H1 (cell line): ENCODE measurements around the gene APPL2. TPM values are rescaled to one million over a fixed set of nuclear protein-coding genes. Genes with fewer than 3 reads are reported as not detected.

Experiments
- CTCF ChIA-PET: fragments of 300-600 bp; sonication (Branson Sonifier 250); formaldehyde crosslinking; loops from one replicate; lab custom pipeline; 2021; ENCODE audit not compliant: partially characterized antibody; lab: Charles Lee
- POLR2A ChIA-PET: fragments of 300-600 bp; sonication (Branson Sonifier 250); formaldehyde crosslinking; loops from one replicate; lab custom pipeline; 2021; ENCODE audit warnings: inconsistent platforms; ENCODE audit not compliant: partially characterized antibody; lab: Charles Lee
- DNase-seq, 2 experiments: peaks; one replicate each; pipeline versions ENCODE4 v3.0.0 to v3.0.0-alpha.2; 2010 to 2022; ENCODE audit warnings: low spot score in 2 of 2, low read depth in 1 of 2, mixed read lengths in 1 of 2
- FAIRE-seq: peaks from 2 replicates; lab custom pipeline; 2011; peaks lifted over from hg19 to GRCh38; lab: Jason Lieb, UNC
- H2AFZ ChIP-seq: 2 replicates; pipeline ENCODE4 v1.8.1; 2012; ENCODE audit warnings: low read length, inconsistent platforms
- H2AK5ac ChIP-seq: 2 replicates; pipeline ENCODE4 v1.6.1; 2013; ENCODE audit warnings: low read depth, low read length
- H2BK120ac ChIP-seq: replicated peaks from 2 replicates; pipeline ENCODE3; 2013; ENCODE audit warnings: low read depth, low read length, inconsistent platforms
- H2BK12ac ChIP-seq: 2 replicates; pipeline ENCODE4 v1.6.1; 2013; ENCODE audit warnings: low read depth, low read length
- H2BK15ac ChIP-seq: 2 replicates; pipeline ENCODE4 v1.6.1; 2013; ENCODE audit warnings: low read length
- H2BK20ac ChIP-seq: 2 replicates; pipeline ENCODE4 v1.6.1; 2013; ENCODE audit warnings: low read length
- H2BK5ac ChIP-seq: 2 replicates; pipeline ENCODE4 v1.6.1; 2013; ENCODE audit warnings: low read depth, low read length
- H3K14ac ChIP-seq: 2 replicates; pipeline ENCODE4 v1.6.1; 2013; ENCODE audit warnings: inconsistent platforms; ENCODE audit not compliant: insufficient read length
- H3K18ac ChIP-seq: 2 replicates; pipeline ENCODE4 v1.6.1; 2013; ENCODE audit warnings: low read length; ENCODE audit errors: extremely low read depth
- H3K23ac ChIP-seq: 2 replicates; pipeline ENCODE4 v1.6.1; 2013; ENCODE audit warnings: inconsistent platforms; ENCODE audit not compliant: insufficient read length
- H3K23me2 ChIP-seq: 2 replicates; pipeline ENCODE4 v1.6.1; 2013; ENCODE audit warnings: low read depth, low read length
- H3K27ac ChIP-seq: 2 replicates; pipeline ENCODE4 v1.6.1; 2011; ENCODE audit warnings: low read depth, low read length, inconsistent platforms
- H3K27me3 ChIP-seq, 4 experiments: replicated peaks in 1 of 4; 1 replicate in 1 of 4; 2 replicates in 3 of 4; pipeline versions ENCODE4 v1.6.1 to v1.8.1; 2011 to 2013; ENCODE audit warnings: low read length in 3 of 4, mild to moderate bottlenecking in 3 of 4, inconsistent platforms in 2 of 4, mixed read lengths in 2 of 4, moderate library complexity in 1 of 4; ENCODE audit not compliant: control insufficient read depth in 3 of 4, insufficient read depth in 3 of 4; ENCODE audit errors: extremely low read depth in 1 of 4
- H3K36me3 ChIP-seq, 4 experiments: 2 replicates each; pipeline versions ENCODE4 v1.6.1 to v1.8.1; 2011 to 2013; ENCODE audit warnings: mild to moderate bottlenecking in 4 of 4, low read length in 3 of 4, moderate library complexity in 2 of 4, control low read depth in 1 of 4, inconsistent platforms in 1 of 4; ENCODE audit not compliant: insufficient read depth in 4 of 4, control insufficient read depth in 2 of 4
- H3K4ac ChIP-seq: replicated peaks from 2 replicates; pipeline ENCODE3; 2013; ENCODE audit warnings: low read length, low read depth, mixed read lengths, inconsistent platforms; ENCODE audit not compliant: insufficient read length
- H3K4me1 ChIP-seq, 4 experiments: replicated peaks in 1 of 4; 1 replicate in 1 of 4; 2 replicates in 3 of 4; pipeline versions ENCODE4 v1.6.1 to v1.8.1; 2011 to 2013; ENCODE audit warnings: low read length in 3 of 4, inconsistent platforms in 2 of 4, mixed read lengths in 1 of 4; ENCODE audit not compliant: insufficient read depth in 4 of 4, control insufficient read depth in 3 of 4
- H3K4me2 ChIP-seq, 2 experiments: 2 replicates each; pipeline versions ENCODE4 v1.6.1 to v1.8.1; 2011 to 2013; ENCODE audit warnings: low read depth in 2 of 2, low read length in 2 of 2, control low read depth in 1 of 2, inconsistent platforms in 1 of 2, mild to moderate bottlenecking in 1 of 2; ENCODE audit not compliant: insufficient read depth in 1 of 2
- H3K4me3 ChIP-seq, 4 experiments: fragments of 200-600, 300-600 bp in 1 of 4; sonication (generic), shearing (Covaris generic), sonication (Bioruptor Twin) in 1 of 4; 2 replicates each; pipeline versions ENCODE4 v1.5.1 to v1.8.1; 2011 to 2016; ENCODE audit warnings: low read length in 4 of 4, low read depth in 3 of 4, control low read depth in 2 of 4, inconsistent platforms in 2 of 4, mild to moderate bottlenecking in 2 of 4, mixed read lengths in 1 of 4, moderate library complexity in 1 of 4; ENCODE audit not compliant: insufficient read depth in 2 of 4; ENCODE audit errors: extremely low read depth in 1 of 4
- H3K56ac ChIP-seq: replicated peaks from 2 replicates; pipeline ENCODE3; 2013; ENCODE audit warnings: low read depth, mild to moderate bottlenecking, mixed read lengths, low read length, inconsistent platforms; ENCODE audit not compliant: insufficient read length
- H3K79me1 ChIP-seq: 2 replicates; pipeline ENCODE4 v1.6.1; 2013; ENCODE audit warnings: low read depth, low read length, control low read depth
- H3K79me2 ChIP-seq, 2 experiments: 2 replicates each; pipeline versions ENCODE4 v1.6.1 to v1.8.1; 2012 to 2013; ENCODE audit warnings: low read length in 2 of 2, mild to moderate bottlenecking in 2 of 2, inconsistent platforms in 1 of 2; ENCODE audit not compliant: insufficient read depth in 2 of 2, control insufficient read depth in 1 of 2
- H3K9ac ChIP-seq, 4 experiments: replicated peaks in 1 of 4; 1 replicate in 1 of 4; 2 replicates in 3 of 4; pipeline versions ENCODE4 v1.6.1 to v1.8.1; 2011 to 2013; ENCODE audit warnings: low read depth in 3 of 4, low read length in 3 of 4, control low read depth in 2 of 4, mild to moderate bottlenecking in 2 of 4, moderate library complexity in 2 of 4, inconsistent platforms in 1 of 4; ENCODE audit errors: extremely low read depth in 1 of 4
- H3K9me3 ChIP-seq, 2 experiments: 2 replicates each; pipeline versions ENCODE4 v1.6.1 to v1.8.1; 2012 to 2013; ENCODE audit warnings: mild to moderate bottlenecking in 2 of 2, moderate library complexity in 2 of 2, control low read depth in 1 of 2, inconsistent platforms in 1 of 2, low read depth in 1 of 2, low read length in 1 of 2, mixed read lengths in 1 of 2; ENCODE audit not compliant: insufficient read depth in 2 of 2
- H4K20me1 ChIP-seq, 2 experiments: replicated peaks in 1 of 2; 2 replicates each; pipeline versions ENCODE3 to v1.8.1; 2011 to 2013; ENCODE audit warnings: inconsistent platforms in 2 of 2, low read length in 2 of 2, mild to moderate bottlenecking in 1 of 2; ENCODE audit not compliant: insufficient read depth in 2 of 2, control insufficient read depth in 1 of 2
- H4K5ac ChIP-seq: 2 replicates; pipeline ENCODE4 v1.6.1; 2013; ENCODE audit warnings: low read length, low read depth, mixed read lengths, inconsistent platforms; ENCODE audit not compliant: insufficient read length
- H4K8ac ChIP-seq: 2 replicates; pipeline ENCODE4 v1.8.0; 2013; ENCODE audit warnings: mild to moderate bottlenecking, moderate library complexity, low read length, inconsistent platforms; ENCODE audit not compliant: insufficient read depth; ENCODE audit errors: extremely low read depth
- H4K91ac ChIP-seq: replicated peaks from 2 replicates; pipeline ENCODE3; 2013; ENCODE audit warnings: low read length, mixed read lengths, inconsistent platforms; ENCODE audit not compliant: insufficient read length
- CHD1 ChIP-seq: IDR thresholded peaks from 2 replicates; pipeline ENCODE4 v1.6.1; 2012; ENCODE audit warnings: low read depth, low read length, improper control_type of control experiment
- RAD21 ChIP-seq, 2 experiments: IDR thresholded peaks in 1 of 2; conservative IDR thresholded peaks in 1 of 2; 2 replicates each; pipeline ENCODE4 v1.6.1; 2011; ENCODE audit warnings: low read depth in 2 of 2, low read length in 2 of 2, improper control_type of control experiment in 1 of 2, inconsistent platforms in 1 of 2, mild to moderate bottlenecking in 1 of 2, moderate library complexity in 1 of 2
- WGBS, 2 experiments: shearing (Covaris generic) in 1 of 2; methylation state at CpG; one replicate each; pipeline versions ENCODE4 v1.1.6 to v1.1.7; 2013 to 2015; ENCODE audit warnings: low lambda C conversion rate in 2 of 2, mixed read lengths in 2 of 2, inconsistent platforms in 1 of 2, low coverage in 1 of 2, missing lambda C conversion rate in 1 of 2; ENCODE audit not compliant: insufficient replicate concordance in 2 of 2, insufficient coverage in 1 of 2, insufficient read length in 1 of 2; ENCODE audit errors: extremely low coverage in 1 of 2, missing lambda C conversion rate in 1 of 2; 5-methylcytosine and 5-hydroxymethylcytosine counted together
- polyA plus RNA-seq, 7 experiments: library from polyadenylated mRNA; depleted of rRNA in 3 of 7; stranded (reverse) in 5 of 7; unstranded in 2 of 7; fragments of >200 nt in 5 of 7; fragments of 200-250 nt in 2 of 7; gene quantifications; 1 replicate in 5 of 7; 2 replicates in 1 of 7; 4 replicates in 1 of 7; pipeline versions ENCODE4 v1.2.1 to v1.2.3, GENCODE V29; 2011 to 2013; ENCODE audit warnings: missing spikeins in 2 of 7, mixed read lengths in 2 of 7
- total RNA-seq: library from RNA; stranded (reverse); fragmentation: NEBNext Ultra II Directional; extraction: Animal tissue kit (Norgen Biotek cat#: 25700); gene quantifications from 2 replicates; pipeline ENCODE4 v1.2.1, GENCODE V29; 2021

The APPL2 gene
- total and polyA plus RNA-seq, 2 of the 8 experiments (the other 6 are each of a cell fraction or from before 2014, with no cell fraction given): 8.9 to 22.9 TPM

DNA sequence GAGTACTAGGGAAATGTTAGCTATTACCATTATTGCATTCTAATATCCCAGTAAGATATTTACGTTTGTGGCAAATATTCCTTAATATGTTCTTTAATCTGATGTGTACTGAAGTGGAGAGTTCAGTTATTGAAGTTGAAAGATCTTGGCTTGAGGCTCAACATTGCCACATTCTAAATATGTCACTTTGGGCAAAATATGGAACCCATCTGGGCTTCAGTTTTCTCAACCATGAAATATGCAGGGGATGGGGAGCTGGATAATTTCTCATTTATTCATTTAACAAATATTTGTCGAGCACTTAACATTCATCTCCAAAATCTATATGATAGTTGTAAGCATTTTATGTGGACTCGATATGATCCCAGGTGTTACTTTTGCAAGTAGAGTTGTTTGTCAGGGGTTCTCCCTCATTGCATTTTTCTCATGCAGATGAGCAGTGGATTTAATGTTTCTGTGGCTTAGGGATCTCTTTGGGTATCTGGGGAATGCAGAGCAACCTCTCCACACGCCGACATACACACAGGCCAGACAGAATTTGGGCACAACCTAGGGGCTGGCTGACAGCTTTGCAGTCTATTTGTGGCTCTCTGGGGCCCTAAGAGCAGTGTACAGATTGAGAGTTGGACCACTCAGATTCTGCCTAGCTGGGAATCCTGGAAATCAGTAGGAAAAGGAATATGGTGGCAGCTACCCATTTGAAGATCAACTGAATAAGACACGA, 26.6 kb upstream of the APPL2 start:
- no peaks in the 10 kb centered on the region for H3K79me1 ChIP-seq
- no peak overlapping the region for H3K14ac ChIP-seq
- H4K8ac ChIP-seq: no peak overlapping the region
- no peaks in the 10 kb centered on the region for H4K20me1 ChIP-seq
- H2BK12ac ChIP-seq: no peak overlapping the region
- no peak overlapping the region for H2BK120ac ChIP-seq
- H4K5ac ChIP-seq: no peak overlapping the region
- H2BK5ac ChIP-seq: no peak overlapping the region
- no peak overlapping the region for H3K27ac ChIP-seq
- H3K9me3 ChIP-seq: no peaks in the 10 kb centered on the region
- H3K4me3 ChIP-seq: no peak overlapping the region
- no peak overlapping the region for H3K4ac ChIP-seq
- H3K56ac ChIP-seq: no peak overlapping the region
- H2AK5ac ChIP-seq: no peak overlapping the region
- no peak overlapping the region for H2AFZ ChIP-seq
- no peak overlapping the region for H3K23ac ChIP-seq
- no peak overlapping the region for H3K4me2 ChIP-seq
- TF ChIP-seq RAD21 (IDR thresholded peaks at IDR 0.05 in 1 of 2, conservative IDR thresholded peaks at IDR 0.05 in 1 of 2; ENCODE audit: low read depth in 2 of 2, low read length in 2 of 2): peak in 1 of 2 experiments; percentile 21; a peak in 1 of 4 replicates
- TF ChIP-seq CHD1: no peak
- WGBS, 2 experiments: 89% methylated on average over 6 of the region's 6 CpGs; no CpG with 5 or more reads in 1 of the 2 experiments
- ChIA-PET CTCF (interaction anchor here (1.0 to 1.3 kb wide), 2 partner anchors 10 to 16 kb away, joined by 3 read pairs; no protein-coding TSS in a partner anchor), POLR2A (no interaction called here)
- no peaks in the 10 kb centered on the region for H3K36me3 ChIP-seq
- no peak overlapping the region for H3K9ac ChIP-seq
- H3K18ac ChIP-seq: no peak overlapping the region
- no peaks in the 10 kb centered on the region for H3K27me3 ChIP-seq
- no peak overlapping the region for H4K91ac ChIP-seq
- no peak for FAIRE-seq
- no peaks in the 10 kb centered on the region for H3K23me2 ChIP-seq
- DNase-seq: no peak
- H3K79me2 ChIP-seq: no peaks in the 10 kb centered on the region
- no peak overlapping the region for H2BK20ac ChIP-seq
- H3K4me1 ChIP-seq: no peaks in the 10 kb centered on the region
- H2BK15ac ChIP-seq: no peak overlapping the region
